ENCODE results near the gene ZDHHC3. TPM values are rescaled to one million over a fixed set of nuclear protein-coding genes. Genes with fewer than 3 reads are reported as not detected.

ZDHHC3 gene
- total RNA-seq, 1 donor from 2014 or later, result 35.6 TPM

GRCh38 chr3:44913868-44914468 lies 62.0 kb downstream of the ZDHHC3 start:
- ATAC-seq (ENCODE audit: poor library complexity) (peak; percentile 78), DNase-seq (peak; percentile 76)
- intact Hi-C loops (cut with DNase I), result loop anchor here (2.0 kb wide), 1 partner anchor 381 kb away; no protein-coding TSS in a partner anchor

DNA sequence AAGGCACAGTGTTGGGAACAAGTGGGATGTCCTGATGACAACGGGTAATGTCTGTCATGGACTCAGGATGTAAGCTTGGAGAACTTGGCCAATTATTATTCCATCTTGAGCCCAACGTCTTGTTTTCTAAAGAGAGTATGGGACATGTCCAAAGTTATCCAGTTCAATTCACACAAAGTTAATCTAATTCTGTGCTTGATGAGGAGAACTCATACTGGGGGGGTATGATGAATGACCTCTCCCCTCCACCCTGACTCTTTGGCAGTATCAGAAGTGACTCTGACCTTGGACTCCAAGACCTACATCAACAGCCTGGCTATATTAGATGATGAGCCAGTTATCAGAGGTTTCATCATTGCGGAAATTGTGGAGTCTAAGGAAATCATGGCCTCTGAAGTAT lies 65.3 kb downstream of the ZDHHC3 start:
- ATAC-seq (ENCODE audit: poor library complexity), result no peak
- intact Hi-C loops (cut with DNase I), result no loop called here
- DNase-seq, result no peak

GRCh38 chr3:44909063-44909462 lies 66.9 kb downstream of the ZDHHC3 start:
- DNase-seq (no peak), ATAC-seq (ENCODE audit: poor library complexity) (no peak)
- intact Hi-C loops (cut with DNase I), result no loop called here

DNA sequence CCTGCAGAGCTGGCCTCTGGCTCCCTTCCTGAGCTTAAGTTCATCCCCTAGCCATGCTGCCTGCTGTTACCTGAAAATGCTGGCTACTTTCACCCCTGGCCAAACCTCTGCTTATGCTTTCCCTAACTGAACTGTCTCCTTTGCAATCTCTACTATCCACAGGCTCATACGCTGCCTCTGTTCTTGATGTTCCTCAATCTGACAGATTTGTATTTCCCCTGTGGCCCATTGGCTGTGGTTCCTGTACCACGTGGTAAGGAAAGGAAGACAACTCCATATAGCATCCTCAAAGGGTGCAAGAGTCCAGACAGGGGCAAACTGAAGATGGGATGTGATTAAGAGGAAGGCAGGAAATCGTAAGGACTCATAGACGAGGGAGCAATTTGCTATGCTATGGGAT lies 68.4 kb downstream of the ZDHHC3 start:
- ATAC-seq (ENCODE audit: poor library complexity), result no peak

GRCh38 chr3:44906997-44907396 lies 69.0 kb downstream of the ZDHHC3 start:
- ATAC-seq (ENCODE audit: poor library complexity) (no peak), DNase-seq (no peak)
- intact Hi-C loops (cut with DNase I), result no loop called here

More for the DNA sequence above, 68.4 kb downstream of the ZDHHC3 start:
- intact Hi-C loops (cut with DNase I), result no loop called here
- DNase-seq, result no peak

DNA sequence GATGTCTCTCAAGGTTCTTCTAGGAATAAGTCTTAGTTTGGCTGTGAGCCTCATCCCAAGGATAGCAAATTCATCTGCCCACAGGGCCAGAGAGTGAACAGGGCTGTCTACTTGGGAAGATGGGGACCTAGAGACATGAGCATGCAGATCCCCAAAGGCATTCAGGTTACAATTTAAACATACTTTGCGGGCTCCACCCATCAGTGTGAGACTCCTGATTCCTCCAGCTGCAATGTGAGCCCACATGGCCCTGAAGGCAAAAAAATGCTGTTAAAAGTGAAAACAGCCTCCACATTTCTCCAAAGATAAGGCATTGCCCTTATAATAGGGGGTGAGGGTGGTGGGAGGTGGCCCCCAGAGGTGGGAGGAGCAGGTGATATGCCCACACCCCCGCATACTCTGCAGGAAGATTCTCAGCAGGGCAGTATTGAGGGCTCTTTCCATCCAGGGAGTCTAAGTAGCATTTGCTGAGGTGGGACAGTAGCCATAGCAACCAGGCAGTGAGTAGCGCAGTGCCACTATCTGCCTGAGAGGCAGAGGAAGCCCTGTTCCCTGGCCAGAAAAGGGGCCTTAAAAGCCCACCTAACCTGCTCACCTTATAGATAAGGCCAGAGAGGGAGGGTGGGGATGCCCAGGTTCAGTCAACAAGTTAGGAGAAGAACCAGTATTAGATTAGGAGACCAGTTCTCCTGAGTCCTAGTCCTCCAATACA lies 70.4 kb downstream of the ZDHHC3 start:
- ATAC-seq (ENCODE audit: poor library complexity) (no peak), DNase-seq (no peak)
- intact Hi-C loops (cut with DNase I), result no loop called here

- intact Hi-C loops (cut with DNase I), result no loop called here
- no peak for DNase-seq
- no peak for ATAC-seq (ENCODE audit: poor library complexity)
Measured at GRCh38 chr3:44903751-44904150, 72.2 kb downstream of the ZDHHC3 start.

- ATAC-seq (ENCODE audit: poor library complexity) (no peak), DNase-seq (no peak)
- intact Hi-C loops (cut with DNase I), result no loop called here
Measured at GRCh38 chr3:44903314-44903713, 72.7 kb downstream of the ZDHHC3 start.

DNA sequence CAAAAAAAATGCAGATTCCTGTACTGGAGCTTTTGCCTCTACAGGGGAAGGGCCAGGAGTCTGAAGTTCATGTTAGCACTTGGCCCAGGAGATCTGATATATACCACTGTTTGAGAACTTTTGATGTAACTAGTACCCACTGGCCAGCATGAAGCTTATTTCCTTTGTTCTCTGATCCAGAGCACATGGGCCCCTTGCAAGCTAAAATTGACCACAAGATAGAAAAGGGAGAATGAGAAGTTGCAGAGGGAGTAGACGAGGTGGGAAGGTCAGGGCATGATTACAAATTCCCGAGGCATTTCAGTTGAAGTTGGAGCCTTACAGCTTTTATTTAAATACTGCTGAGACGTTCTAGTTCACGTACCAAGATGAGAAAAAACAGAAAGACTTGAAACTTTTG lies 73.3 kb downstream of the ZDHHC3 start:
- DNase-seq, result no peak
- ATAC-seq (ENCODE audit: poor library complexity), result no peak
- intact Hi-C loops (cut with DNase I), result no loop called here

DNA sequence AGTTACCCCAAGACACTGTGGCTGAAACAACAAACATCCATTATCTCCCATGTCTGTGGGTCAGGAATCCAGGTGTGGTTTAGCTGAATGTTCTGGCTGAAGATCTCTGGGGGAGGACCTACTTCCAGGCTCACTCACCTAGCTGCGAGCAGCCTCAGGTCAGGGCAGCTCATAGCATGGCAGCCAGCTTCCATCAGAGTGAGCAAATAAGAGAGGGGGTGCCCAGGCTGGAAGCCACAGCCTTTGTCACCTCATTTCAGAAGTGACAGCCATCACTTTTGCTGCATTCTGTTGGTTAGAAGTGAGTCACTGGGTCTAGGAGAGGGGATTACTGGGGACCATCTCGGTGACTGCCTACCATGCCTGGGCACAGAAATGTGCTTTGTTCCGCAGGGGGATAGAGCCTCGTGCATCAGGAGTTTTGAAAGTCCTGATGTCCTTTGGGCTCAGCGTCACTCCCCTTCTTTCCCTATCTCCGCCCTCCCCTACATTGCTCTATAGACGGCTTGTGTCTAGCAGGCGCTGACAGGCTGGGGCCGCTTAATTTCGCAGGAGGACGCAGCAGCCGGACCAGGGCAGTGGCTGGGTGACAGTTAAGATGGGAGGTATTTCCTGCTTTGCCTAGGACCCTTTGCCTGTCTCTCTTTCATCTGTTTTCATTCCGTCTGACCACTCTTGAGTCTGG lies 76.1 kb downstream of the ZDHHC3 start:
- ATAC-seq (ENCODE audit: poor library complexity) (no peak), DNase-seq (no peak)
- intact Hi-C loops (cut with DNase I), result no loop called here

GRCh38 chr3:44896440-44896839 lies 79.5 kb downstream of the ZDHHC3 start:
- intact Hi-C loops (cut with DNase I), result no loop called here
- DNase-seq, result no peak
- ATAC-seq (ENCODE audit: poor library complexity), result no peak

DNA sequence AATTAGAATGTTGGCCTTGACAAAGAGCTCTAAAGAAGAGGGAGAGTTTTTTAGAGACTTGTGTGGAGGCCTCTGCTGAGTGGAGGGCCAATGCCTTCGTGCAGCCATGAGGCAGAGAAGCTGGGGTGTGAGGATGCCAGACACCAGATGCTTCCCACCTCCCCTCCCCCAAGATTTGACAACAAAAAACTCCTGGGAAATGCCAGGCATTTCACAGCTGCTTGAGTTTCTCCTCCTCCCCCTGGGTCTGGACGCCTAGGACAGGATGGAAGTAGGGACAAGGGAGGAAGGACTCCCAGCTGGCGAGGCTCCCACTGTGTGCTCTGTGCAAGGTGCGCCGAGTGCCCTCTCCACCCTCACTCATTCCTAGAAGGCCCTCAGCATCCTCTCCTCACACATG lies 81.5 kb downstream of the ZDHHC3 start:
- no peak for DNase-seq
- no peak for ATAC-seq (ENCODE audit: poor library complexity)
- intact Hi-C loops (cut with DNase I), result no loop called here

DNA sequence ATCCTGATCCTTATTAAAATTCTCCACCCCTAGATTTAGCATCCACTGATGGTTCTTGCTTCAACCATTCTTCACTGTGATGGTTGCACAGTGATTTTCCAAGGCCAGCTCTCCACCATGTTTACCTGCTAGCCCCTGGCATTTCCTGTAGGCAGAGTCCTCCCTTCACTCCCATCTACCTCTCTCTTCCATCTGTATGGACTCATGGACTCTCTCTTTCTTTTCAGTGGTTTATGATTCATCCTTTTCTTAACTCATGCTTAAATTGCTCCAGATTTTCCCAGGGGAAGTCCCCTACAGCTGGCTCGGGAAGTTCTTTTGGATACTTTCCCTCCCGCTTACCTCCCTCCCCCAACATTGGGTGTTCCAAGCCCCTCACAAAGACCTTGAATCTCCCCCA lies 82.9 kb downstream of the ZDHHC3 start:
- DNase-seq, result no peak
- no peak for ATAC-seq (ENCODE audit: poor library complexity)
- intact Hi-C loops (cut with DNase I), result no loop called here

- DNase-seq (no peak), ATAC-seq (ENCODE audit: poor library complexity) (no peak)
- intact Hi-C loops (cut with DNase I), result no loop called here
Measured at GRCh38 chr3:44892689-44893088, 83.3 kb downstream of the ZDHHC3 start.

GRCh38 chr3:44890852-44891251 lies 85.1 kb downstream of the ZDHHC3 start:
- ATAC-seq (ENCODE audit: poor library complexity) (no peak), DNase-seq (no peak)
- intact Hi-C loops (cut with DNase I), result no loop called here

DNA sequence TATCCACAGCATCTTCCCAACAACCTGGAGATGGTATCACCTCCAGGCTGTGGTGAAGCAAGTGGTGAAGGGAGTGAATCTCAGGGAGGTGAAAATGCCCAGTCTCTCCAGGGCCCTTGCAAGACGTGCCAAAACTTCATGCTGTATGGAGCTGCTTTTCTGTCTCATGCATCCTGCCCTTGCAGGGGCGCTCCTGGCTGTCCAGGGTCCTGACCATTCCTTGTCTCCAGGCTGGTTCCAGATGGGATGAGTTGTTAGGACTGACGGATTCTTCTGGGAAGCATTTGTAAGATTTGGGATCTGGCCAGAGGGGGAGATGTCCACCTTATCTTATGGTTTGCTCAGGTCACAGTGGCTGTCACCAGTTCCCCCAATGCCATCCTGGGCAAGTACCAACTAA lies 85.7 kb downstream of the ZDHHC3 start:
- ATAC-seq (ENCODE audit: poor library complexity), result no peak
- intact Hi-C loops (cut with DNase I), result no loop called here
- DNase-seq, result no peak

DNA sequence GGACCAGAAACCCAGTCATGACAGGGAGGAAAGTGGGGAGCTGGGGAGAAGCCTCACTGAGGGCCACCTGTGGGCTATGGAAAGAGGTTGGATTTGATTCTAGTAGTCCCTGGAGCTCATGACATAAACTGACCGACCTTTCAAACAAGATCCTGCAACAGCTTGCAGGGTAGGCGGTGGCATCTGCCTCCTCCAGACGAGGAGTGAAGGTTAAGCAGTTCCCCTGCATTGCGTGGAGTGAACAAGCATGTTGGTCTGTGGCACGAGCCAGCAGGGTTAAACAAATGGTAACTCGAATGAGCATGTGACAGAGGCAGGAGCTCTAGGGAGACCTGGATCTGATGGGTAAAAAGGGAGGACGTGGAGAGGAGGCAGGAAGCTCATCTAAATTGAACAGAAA lies 88.9 kb downstream of the ZDHHC3 start:
- no peak for DNase-seq
- intact Hi-C loops (cut with DNase I), result no loop called here
- ATAC-seq (ENCODE audit: poor library complexity), result no peak

DNA sequence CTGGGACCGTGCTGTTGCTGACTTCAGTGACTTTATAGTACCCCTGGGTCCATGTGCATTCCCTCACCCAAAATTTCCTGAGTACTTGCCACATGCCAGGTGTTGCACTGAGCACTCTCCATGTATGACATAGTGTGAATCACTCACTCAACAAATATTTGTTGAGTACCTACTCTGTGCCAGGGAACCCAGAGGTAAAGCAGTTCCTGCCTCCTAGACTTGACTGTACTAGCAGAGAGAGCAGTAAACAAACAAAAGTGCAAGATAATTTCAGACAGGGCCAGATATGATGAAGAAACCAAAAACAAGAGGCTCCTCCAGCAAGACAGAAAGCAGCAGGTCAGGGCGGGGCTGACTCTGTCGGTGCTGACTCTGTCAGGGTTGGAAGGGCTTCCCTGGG lies 89.4 kb downstream of the ZDHHC3 start:
- intact Hi-C loops (cut with DNase I), result no loop called here
- DNase-seq, result no peak
- ATAC-seq (ENCODE audit: poor library complexity), result no peak

DNA sequence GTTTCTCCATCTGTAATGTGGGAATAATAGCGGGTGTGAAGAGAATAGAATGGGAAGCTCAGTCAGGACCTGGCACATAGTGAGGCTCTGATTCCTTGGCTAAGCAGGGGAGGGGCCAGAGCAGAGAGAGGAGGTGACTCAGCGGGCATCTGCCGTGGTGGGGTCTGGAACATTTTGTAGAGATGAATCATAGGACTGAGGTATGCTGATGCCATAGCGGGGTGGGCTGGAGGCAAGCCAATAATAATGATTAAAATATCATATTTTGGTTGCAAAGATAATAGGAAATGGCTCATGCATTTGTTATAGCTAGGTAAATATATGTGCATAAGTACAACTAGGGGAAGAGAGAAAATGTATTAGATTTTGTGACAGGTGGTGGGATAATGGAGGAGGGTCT lies 90.4 kb downstream of the ZDHHC3 start:
- DNase-seq (no peak), ATAC-seq (ENCODE audit: poor library complexity) (no peak)
- intact Hi-C loops (cut with DNase I), result no loop called here

- no peak for ATAC-seq (ENCODE audit: poor library complexity)
- intact Hi-C loops (cut with DNase I), result no loop called here
- DNase-seq, result no peak
Measured at GRCh38 chr3:44883999-44884431, 92.0 kb downstream of the ZDHHC3 start.

All from Right ventricle myocardium superior (tissue), 1 donor.